IMR-90 (cell line): Measurements from ENCODE around the gene PHAX. TPM values are rescaled to one million over a fixed set of nuclear protein-coding genes. Genes with fewer than 3 reads are reported as not detected.

Experiments used
- ATAC-seq: fragments of 200-7000 bp; cut with Tn5 transposase; 2 replicates; pipeline ENCODE4 v1.9.1; 2020; ENCODE audit warnings: low read depth, mild to moderate bottlenecking, moderate library complexity
- BruUV-seq: library from RNA; stranded (reverse); fragments of 400-500 nt; replicated peaks from 2 replicates; lab custom pipeline; 2021; lab: Mats Ljungman, UMichigan
- CTCF ChIA-PET: fragments of 300-600 bp; formaldehyde crosslinking; extraction: SDS; loops from one replicate; lab custom pipeline; 2021; ENCODE audit warnings: antibody characterized with exemption; lab: Yijun Ruan, JAX
- POLR2A ChIA-PET: fragments of 300-600 bp; sonication (Branson Sonifier 250); formaldehyde crosslinking; loops from one replicate; lab custom pipeline; 2022; ENCODE audit warnings: antibody characterized with exemption; ENCODE audit not compliant: unreplicated experiment; lab: Charles Lee
- DNase-seq: peaks from one replicate; pipeline ENCODE4 v3.0.0; 2013
- H2AFZ ChIP-seq: replicated peaks from 2 replicates; pipeline ENCODE3; 2013; ENCODE audit warnings: low read length, mild to moderate bottlenecking; ENCODE audit not compliant: poor library complexity
- H2AK5ac ChIP-seq: 2 replicates; pipeline ENCODE4 v1.6.1; 2013; ENCODE audit warnings: low read depth, low read length, inconsistent platforms
- H2AK9ac ChIP-seq: replicated peaks from 2 replicates; pipeline ENCODE3; 2013; ENCODE audit warnings: mild to moderate bottlenecking, low read depth, low read length, moderate library complexity; ENCODE audit not compliant: poor library complexity
- H2BK120ac ChIP-seq: 2 replicates; pipeline ENCODE4 v1.6.1; 2013; ENCODE audit warnings: low read depth, low read length, inconsistent platforms
- H2BK15ac ChIP-seq: 3 replicates; pipeline ENCODE4 v1.6.1; 2013; ENCODE audit warnings: low read depth, low read length, inconsistent platforms
- H2BK20ac ChIP-seq: 2 replicates; pipeline ENCODE4 v1.6.1; 2013; ENCODE audit warnings: low read depth, mild to moderate bottlenecking, inconsistent platforms, low read length, moderate library complexity
- H2BK5ac ChIP-seq: 2 replicates; pipeline ENCODE4 v1.6.1; 2013; ENCODE audit warnings: mild to moderate bottlenecking, low read depth, low read length, inconsistent platforms; ENCODE audit not compliant: poor library complexity, severe bottlenecking
- H3K14ac ChIP-seq: replicated peaks from 2 replicates; pipeline ENCODE4 v1.6.1; 2013; ENCODE audit warnings: low read depth, low read length, inconsistent platforms
- H3K18ac ChIP-seq: 2 replicates; pipeline ENCODE4 v1.6.1; 2013; ENCODE audit warnings: low read depth, low read length, control low read depth
- H3K23ac ChIP-seq: 2 replicates; pipeline ENCODE4 v1.6.1; 2013; ENCODE audit warnings: low read depth, low read length, inconsistent platforms
- H3K27ac ChIP-seq: 2 replicates; pipeline ENCODE4 v1.5.1; 2013; ENCODE audit warnings: mild to moderate bottlenecking, control low read depth, low read length; ENCODE audit not compliant: insufficient read depth
- H3K27me3 ChIP-seq: 2 replicates; pipeline ENCODE4 v1.6.1; 2013; ENCODE audit warnings: low read length; ENCODE audit not compliant: control insufficient read depth, insufficient read depth
- H3K36me3 ChIP-seq: 2 replicates; pipeline ENCODE4 v1.6.1; 2013; ENCODE audit warnings: low read length, mixed read lengths; ENCODE audit not compliant: control insufficient read depth, insufficient read depth
- H3K4ac ChIP-seq: 2 replicates; pipeline ENCODE4 v1.6.1; 2013; ENCODE audit warnings: low read depth, low read length, inconsistent platforms
- H3K4me1 ChIP-seq: 2 replicates; pipeline ENCODE4 v1.6.1; 2013; ENCODE audit warnings: low read length, mixed read lengths; ENCODE audit not compliant: control insufficient read depth, insufficient read depth
- H3K4me2 ChIP-seq: 2 replicates; pipeline ENCODE4 v1.6.1; 2013; ENCODE audit warnings: low read depth, mild to moderate bottlenecking, control low read depth, low read length, moderate library complexity
- H3K4me3 ChIP-seq: 2 replicates; pipeline ENCODE4 v1.5.1; 2013; ENCODE audit warnings: low read depth, mild to moderate bottlenecking, control low read depth, low read length, moderate library complexity; ENCODE audit not compliant: insufficient read depth
- H3K56ac ChIP-seq: 2 replicates; pipeline ENCODE4 v1.6.1; 2013; ENCODE audit warnings: low read length, inconsistent platforms; ENCODE audit not compliant: insufficient read depth; ENCODE audit errors: extremely low read depth
- H3K79me1 ChIP-seq, 2 experiments: 2 replicates each; pipeline ENCODE4 v1.6.1; 2013; ENCODE audit warnings: low read length in 2 of 2, inconsistent platforms in 1 of 2, low read depth in 1 of 2
- H3K9ac ChIP-seq: 2 replicates; pipeline ENCODE4 v1.6.1; 2013; ENCODE audit warnings: low read depth, low read length, control low read depth
- H3K9me1 ChIP-seq: 2 replicates; pipeline ENCODE4 v1.6.1; 2013; ENCODE audit warnings: low read length, inconsistent platforms; ENCODE audit not compliant: insufficient read depth
- H3K9me3 ChIP-seq: 2 replicates; pipeline ENCODE4 v1.6.1; 2013; ENCODE audit warnings: low read length; ENCODE audit not compliant: control insufficient read depth, insufficient read depth
- H4K20me1 ChIP-seq: 2 replicates; pipeline ENCODE4 v1.6.1; 2013; ENCODE audit warnings: low read length, inconsistent platforms; ENCODE audit not compliant: insufficient read depth
- H4K5ac ChIP-seq: 2 replicates; pipeline ENCODE4 v1.6.1; 2013; ENCODE audit warnings: mild to moderate bottlenecking, low read depth, low read length, control low read depth
- H4K8ac ChIP-seq, 2 experiments: 2 replicates each; pipeline ENCODE4 v1.6.1; 2013; ENCODE audit warnings: low read depth in 2 of 2, low read length in 2 of 2, control low read depth in 1 of 2, inconsistent platforms in 1 of 2
- H4K91ac ChIP-seq: 2 replicates; pipeline ENCODE4 v1.6.1; 2013; ENCODE audit warnings: low read depth, low read length, inconsistent platforms; ENCODE audit not compliant: insufficient read depth
- BHLHE40 ChIP-seq: fragments of 150-350 bp; IDR thresholded peaks from 2 replicates; pipeline ENCODE4 v1.6.1; 2016; ENCODE audit warnings: mild to moderate bottlenecking, low read depth, low read length
- CEBPB ChIP-seq: IDR thresholded peaks from 2 replicates; pipeline ENCODE4 v1.6.1; 2012; ENCODE audit warnings: low read depth, low read length, improper control_type of control experiment
- CHD1 ChIP-seq: IDR thresholded peaks from 2 replicates; pipeline ENCODE4 v1.6.1; 2012; ENCODE audit warnings: low read depth, low read length, improper control_type of control experiment
- FOS ChIP-seq: fragments of 150-350 bp; IDR thresholded peaks from 2 replicates; pipeline ENCODE4 v1.6.1; 2016; ENCODE audit warnings: low read depth, low read length
- MAFK ChIP-seq: IDR thresholded peaks from 2 replicates; pipeline ENCODE4 v1.6.1; 2012; ENCODE audit warnings: low read depth, low read length, improper control_type of control experiment
- MAZ ChIP-seq: IDR thresholded peaks from 2 replicates; pipeline ENCODE4 v1.6.1; 2012; ENCODE audit warnings: low read depth, mild to moderate bottlenecking, low read length, improper control_type of control experiment, moderate library complexity, borderline replicate concordance
- MXI1 ChIP-seq: IDR thresholded peaks from 2 replicates; pipeline ENCODE4 v1.6.1; 2012; ENCODE audit warnings: low read depth, mild to moderate bottlenecking, low read length, moderate library complexity, borderline replicate concordance
- NFE2L2 ChIP-seq: fragments of 150-350 bp; IDR thresholded peaks from 2 replicates; pipeline ENCODE4 v1.6.1; 2016; ENCODE audit warnings: low read depth, mild to moderate bottlenecking, low read length
- POLR2A ChIP-seq: IDR thresholded peaks from 2 replicates; pipeline ENCODE4 v1.6.1; 2012; ENCODE audit warnings: mild to moderate bottlenecking, low read depth, low read length
- RAD21 ChIP-seq: IDR thresholded peaks from 2 replicates; pipeline ENCODE4 v1.6.1; 2012; ENCODE audit warnings: low read length, improper control_type of control experiment
- RCOR1 ChIP-seq: IDR thresholded peaks from 2 replicates; pipeline ENCODE4 v1.6.1; 2012; ENCODE audit warnings: mild to moderate bottlenecking, low read length, improper control_type of control experiment; ENCODE audit not compliant: insufficient replicate concordance
- RFX5 ChIP-seq: IDR thresholded peaks from 2 replicates; pipeline ENCODE4 v1.8.0; 2012; ENCODE audit warnings: low read depth, mild to moderate bottlenecking, low read length, moderate library complexity
- SMC3 ChIP-seq: fragments of 150-350 bp; IDR thresholded peaks from 2 replicates; pipeline ENCODE4 v1.6.1; 2016; ENCODE audit warnings: low read depth, mild to moderate bottlenecking, antibody characterized with exemption, low read length, moderate library complexity
- WGBS, 2 experiments: methylation state at CpG; one replicate each; pipeline versions ENCODE4 v1.1.5 to v1.1.7; 2013; ENCODE audit warnings: missing lambda C conversion rate in 2 of 2; ENCODE audit not compliant: insufficient read length in 1 of 2; ENCODE audit errors: extremely low coverage in 2 of 2; 5-methylcytosine and 5-hydroxymethylcytosine counted together
- dilution Hi-C: fragments of 300-500 bp; cut with HindIII; formaldehyde crosslinking; loops from one replicate; pipeline ENCODE4 v1.14.3; 2018; ENCODE audit warnings: low sequenced_read_pairs; ENCODE audit not compliant: unreplicated experiment
- in situ Hi-C: fragments of 300-500 bp; cut with MboI; formaldehyde crosslinking; loops from 3 replicates; pipeline ENCODE4 v1.14.3; 2019; ENCODE audit warnings: low sequenced_read_pairs, inconsistent platforms, mixed read lengths
- intact Hi-C: fragments of 100-400 bp; cut with micrococcal nuclease; formaldehyde crosslinking; loops from 2 replicates; pipeline ENCODE4 v1.10.0; 2022
- polyA plus RNA-seq, 3 experiments: library from polyadenylated mRNA; depleted of rRNA; stranded (reverse); fragments of >200 nt; gene quantifications; 2 replicates each; pipeline ENCODE4 v1.2.3, GENCODE V29; 2012; ENCODE audit warnings: low replicate concordance in 1 of 3
- total RNA-seq: library from RNA; depleted of rRNA; stranded (reverse); fragments of >200 nt; gene quantifications from 2 replicates; pipeline ENCODE4 v1.2.3, GENCODE V29; 2012
- TF ChIP-seq, protein P1 (sequence below): conservative IDR thresholded peaks from 2 replicates; pipeline ENCODE4 v1.5.1; 2012; ENCODE audit warnings: mild to moderate bottlenecking, low read depth, low read length, improper control_type of control experiment
- TF ChIP-seq, protein P2 (sequence below): fragments of 150-350 bp; IDR thresholded peaks from 2 replicates; pipeline ENCODE4 v1.6.1; 2016; ENCODE audit warnings: low read depth, mild to moderate bottlenecking, low read length, moderate library complexity, borderline replicate concordance
- TF ChIP-seq, protein P3 (sequence below): fragments of 150-350 bp; IDR thresholded peaks from 2 replicates; pipeline ENCODE4 v1.6.1; 2017; ENCODE audit warnings: mild to moderate bottlenecking, antibody characterized with exemption, low read length, low read depth

Gene PHAX
- total and polyA plus RNA-seq, 2 of the 4 experiments (the other 2 are of a cell fraction) = 32.5 to 46.4 TPM

DNA sequence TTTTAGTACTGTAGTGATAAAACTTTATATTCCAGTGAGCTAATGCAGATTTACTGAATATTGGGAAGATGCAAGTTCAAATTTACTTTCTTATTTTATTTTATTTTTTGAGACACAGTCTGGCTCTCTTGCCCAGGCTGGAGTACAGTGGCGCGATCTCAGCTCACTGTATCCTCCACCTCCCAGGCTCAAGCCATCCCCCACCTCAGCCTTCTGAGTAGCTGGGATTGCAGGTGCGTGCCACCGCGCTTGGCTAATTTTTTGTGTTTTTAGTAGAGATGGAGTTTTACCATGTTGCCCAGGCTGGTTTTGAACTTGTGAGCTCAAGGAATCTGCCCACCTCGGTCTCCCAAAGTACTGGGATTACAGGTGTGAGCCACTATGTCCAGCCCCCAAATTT, 9.9 kb downstream of the PHAX start:
- intact Hi-C loops (no loop called here), dilution Hi-C loops (no loop called here), in situ Hi-C loops (no loop called here)
- ATAC-seq = no peak
- no peak overlapping the region for H3K4ac ChIP-seq
- H3K9me1 ChIP-seq = no peaks in the 10 kb centered on the region; the same call in 1 of the 2 replicates
- DNase-seq = no peak
- H2AFZ ChIP-seq = no peak overlapping the region
- no peak overlapping the region for H2BK5ac ChIP-seq
- CTCF ChIA-PET = interaction anchor here (0.8 kb wide), 1 partner anchor 14 kb away, joined by 3 read pairs; no protein-coding TSS in a partner anchor
- H3K4me2 ChIP-seq = no peak overlapping the region
- H4K20me1 ChIP-seq = peaks cover 7% of the 10 kb centered on the region
- no TSS peak for BruUV-seq
- H3K9me3 ChIP-seq = no peaks in the 10 kb centered on the region
- no peak overlapping the region for H3K56ac ChIP-seq
- no peak overlapping the region for H2BK120ac ChIP-seq
- no peak overlapping the region for H3K27ac ChIP-seq
- no peak overlapping the region for H3K4me3 ChIP-seq
- H4K8ac ChIP-seq = no peak overlapping the region
- no peak overlapping the region for H4K91ac ChIP-seq
- H3K14ac ChIP-seq = no peak overlapping the region
- no peak overlapping the region for H2AK5ac ChIP-seq
- H3K9ac ChIP-seq = no peak overlapping the region
- H3K27me3 ChIP-seq = no peaks in the 10 kb centered on the region
- POLR2A ChIA-PET = no interaction called here
- H2BK15ac ChIP-seq = no peak overlapping the region
- H3K18ac ChIP-seq = no peak overlapping the region
- peaks cover 18 to 29% of the 10 kb centered on the region in 2 experiments for H3K79me1 ChIP-seq
- peaks cover 26% of the 10 kb centered on the region for H3K36me3 ChIP-seq
- no peak for TF ChIP-seq RCOR1
- no peak for TF ChIP-seq NFE2L2
- TF ChIP-seq MAZ = no peak
- no peak for TF ChIP-seq BHLHE40
- no peak for TF ChIP-seq SMC3
- TF ChIP-seq, protein P1, sequence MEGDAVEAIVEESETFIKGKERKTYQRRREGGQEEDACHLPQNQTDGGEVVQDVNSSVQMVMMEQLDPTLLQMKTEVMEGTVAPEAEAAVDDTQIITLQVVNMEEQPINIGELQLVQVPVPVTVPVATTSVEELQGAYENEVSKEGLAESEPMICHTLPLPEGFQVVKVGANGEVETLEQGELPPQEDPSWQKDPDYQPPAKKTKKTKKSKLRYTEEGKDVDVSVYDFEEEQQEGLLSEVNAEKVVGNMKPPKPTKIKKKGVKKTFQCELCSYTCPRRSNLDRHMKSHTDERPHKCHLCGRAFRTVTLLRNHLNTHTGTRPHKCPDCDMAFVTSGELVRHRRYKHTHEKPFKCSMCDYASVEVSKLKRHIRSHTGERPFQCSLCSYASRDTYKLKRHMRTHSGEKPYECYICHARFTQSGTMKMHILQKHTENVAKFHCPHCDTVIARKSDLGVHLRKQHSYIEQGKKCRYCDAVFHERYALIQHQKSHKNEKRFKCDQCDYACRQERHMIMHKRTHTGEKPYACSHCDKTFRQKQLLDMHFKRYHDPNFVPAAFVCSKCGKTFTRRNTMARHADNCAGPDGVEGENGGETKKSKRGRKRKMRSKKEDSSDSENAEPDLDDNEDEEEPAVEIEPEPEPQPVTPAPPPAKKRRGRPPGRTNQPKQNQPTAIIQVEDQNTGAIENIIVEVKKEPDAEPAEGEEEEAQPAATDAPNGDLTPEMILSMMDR = no peak
- no peak for TF ChIP-seq RAD21
- TF ChIP-seq POLR2A = no peak
- TF ChIP-seq, protein P2, sequence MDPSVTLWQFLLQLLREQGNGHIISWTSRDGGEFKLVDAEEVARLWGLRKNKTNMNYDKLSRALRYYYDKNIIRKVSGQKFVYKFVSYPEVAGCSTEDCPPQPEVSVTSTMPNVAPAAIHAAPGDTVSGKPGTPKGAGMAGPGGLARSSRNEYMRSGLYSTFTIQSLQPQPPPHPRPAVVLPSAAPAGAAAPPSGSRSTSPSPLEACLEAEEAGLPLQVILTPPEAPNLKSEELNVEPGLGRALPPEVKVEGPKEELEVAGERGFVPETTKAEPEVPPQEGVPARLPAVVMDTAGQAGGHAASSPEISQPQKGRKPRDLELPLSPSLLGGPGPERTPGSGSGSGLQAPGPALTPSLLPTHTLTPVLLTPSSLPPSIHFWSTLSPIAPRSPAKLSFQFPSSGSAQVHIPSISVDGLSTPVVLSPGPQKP = no peak
- no peak for TF ChIP-seq CHD1
- TF ChIP-seq MAFK = no peak
- TF ChIP-seq, protein P3, sequence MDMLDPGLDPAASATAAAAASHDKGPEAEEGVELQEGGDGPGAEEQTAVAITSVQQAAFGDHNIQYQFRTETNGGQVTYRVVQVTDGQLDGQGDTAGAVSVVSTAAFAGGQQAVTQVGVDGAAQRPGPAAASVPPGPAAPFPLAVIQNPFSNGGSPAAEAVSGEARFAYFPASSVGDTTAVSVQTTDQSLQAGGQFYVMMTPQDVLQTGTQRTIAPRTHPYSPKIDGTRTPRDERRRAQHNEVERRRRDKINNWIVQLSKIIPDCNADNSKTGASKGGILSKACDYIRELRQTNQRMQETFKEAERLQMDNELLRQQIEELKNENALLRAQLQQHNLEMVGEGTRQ = no peak
- no peak for TF ChIP-seq RFX5
- no peak for TF ChIP-seq FOS
- no peak for TF ChIP-seq MXI1
- TF ChIP-seq CEBPB = no peak
- WGBS, 2 experiments = no CpG with 5 or more reads among the region's 6 CpGs
- no peak overlapping the region for H2BK20ac ChIP-seq
- H3K4me1 ChIP-seq = no peaks in the 10 kb centered on the region
- no peak overlapping the region for H4K5ac ChIP-seq
- no peak overlapping the region for H3K23ac ChIP-seq
- H2AK9ac ChIP-seq = no peak overlapping the region
